K562 (cell line): ENCODE measurements around the gene EPHB3.

Experiments
- ELF4 ChIP-seq: fragments of 450-650 bp; formaldehyde crosslinking; IDR thresholded peaks from 2 replicates; pipeline ENCODE4 v1.4.0; 2022; ENCODE audit warnings: missing genetic modification characterization
- HDAC2 ChIP-seq: fragments of 450-650 bp; IDR thresholded peaks from 2 replicates; pipeline ENCODE4 v1.6.1; 2016; ENCODE audit warnings: mild to moderate bottlenecking
- POLR2A ChIP-seq: fragments of 450-650 bp; conservative IDR thresholded peaks from 2 replicates; pipeline ENCODE4 v1.6.1; 2016
- ZBTB7A ChIP-seq: IDR thresholded peaks from 2 replicates; pipeline ENCODE4 v1.6.1; 2011; ENCODE audit warnings: low read depth, mild to moderate bottlenecking, low read length, moderate library complexity, borderline replicate concordance; ENCODE audit not compliant: control insufficient read depth
- ZNF274 ChIP-seq: IDR thresholded peaks from 2 replicates; pipeline ENCODE4 v1.6.1; 2011; ENCODE audit warnings: low read depth, mild to moderate bottlenecking, low read length, moderate library complexity, borderline replicate concordance
- ZNF583 ChIP-seq: fragments of 250-450 bp; sonication (Bioruptor Pico); IDR thresholded peaks from 2 replicates; pipeline ENCODE4 v1.4.0; 2020
- TF ChIP-seq, protein P1 (sequence below): fragments of 200-600 bp; sonication (generic); IDR thresholded peaks from one replicate; pipeline ENCODE4 v1.6.1; 2012; ENCODE audit warnings: mild to moderate bottlenecking, low read depth, low read length, inconsistent platforms
- TF ChIP-seq, protein P2 (sequence below): IDR thresholded peaks from 2 replicates; pipeline ENCODE4 v1.6.1; 2016; ENCODE audit warnings: missing genetic modification characterization, missing compliant biosample characterization
- TF ChIP-seq, protein P3 (sequence below): fragments of 250-450 bp; sonication (Bioruptor Pico); IDR thresholded peaks from 2 replicates; pipeline ENCODE4 v1.9.0; 2021; ENCODE audit warnings: mild to moderate bottlenecking
- TF ChIP-seq, protein P4 (sequence below), 3 experiments: IDR thresholded peaks in 2 of 3; conservative IDR thresholded peaks in 1 of 3; 2 replicates each; pipeline ENCODE4 v1.5.1; 2011 to 2012; ENCODE audit warnings: low read length in 3 of 3, mild to moderate bottlenecking in 3 of 3, control low read depth in 2 of 3, improper control_type of control experiment in 1 of 3, inconsistent platforms in 1 of 3, low read depth in 1 of 3, mixed read lengths in 1 of 3, moderate library complexity in 1 of 3; ENCODE audit not compliant: insufficient read depth in 2 of 3
- TF ChIP-seq, protein P5 (sequence below): fragments of 450-650 bp; formaldehyde crosslinking; IDR thresholded peaks from 2 replicates; pipeline ENCODE4 v1.4.0; 2022; ENCODE audit warnings: missing genetic modification characterization

DNA sequence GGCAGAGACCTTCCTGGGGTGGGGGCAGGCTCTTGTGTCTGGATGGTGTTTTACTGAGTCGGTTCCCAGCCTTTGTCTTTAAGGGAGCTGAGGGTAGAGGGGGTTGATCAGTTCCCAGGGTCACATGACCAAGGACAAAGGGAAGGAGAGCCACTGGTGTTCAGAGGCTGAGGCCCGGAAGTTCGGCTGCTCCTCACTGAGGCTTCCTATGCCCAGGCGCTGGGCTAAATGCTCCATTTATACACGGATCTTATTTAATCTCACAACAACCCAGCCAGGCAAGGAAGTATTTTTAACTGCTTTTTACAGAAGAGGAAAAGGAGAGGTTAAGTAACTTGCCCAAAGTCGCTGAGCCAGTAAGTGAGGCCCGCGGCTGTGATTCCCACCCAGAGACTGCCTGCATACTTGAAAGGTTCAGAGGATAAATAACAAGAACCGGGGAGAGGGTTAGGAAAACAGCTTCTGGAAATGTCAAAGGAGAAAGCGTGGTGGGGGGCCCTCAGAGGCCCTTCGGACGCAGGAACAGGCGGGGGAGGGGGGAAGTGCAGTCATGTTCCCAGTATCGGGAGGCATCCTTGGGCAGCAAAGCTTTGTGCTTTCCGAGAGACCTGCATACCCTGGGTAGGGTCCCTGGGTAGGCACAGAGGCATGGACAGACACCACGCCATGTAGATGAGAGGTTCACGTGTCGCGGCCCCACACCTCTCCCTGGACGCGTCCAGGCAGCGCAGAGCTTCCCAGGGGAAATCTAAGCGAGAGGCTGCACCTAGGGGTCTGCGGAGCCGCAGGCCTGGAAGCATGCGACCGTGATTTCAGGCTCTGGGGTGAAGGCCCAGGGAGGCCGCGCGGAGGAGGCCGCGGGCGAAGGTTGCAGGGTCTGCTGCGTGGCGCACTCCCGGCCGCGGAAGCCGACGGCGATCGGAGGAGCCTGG, 21.3 kb downstream of the EPHB3 start:
- TF ChIP-seq, protein P1, sequence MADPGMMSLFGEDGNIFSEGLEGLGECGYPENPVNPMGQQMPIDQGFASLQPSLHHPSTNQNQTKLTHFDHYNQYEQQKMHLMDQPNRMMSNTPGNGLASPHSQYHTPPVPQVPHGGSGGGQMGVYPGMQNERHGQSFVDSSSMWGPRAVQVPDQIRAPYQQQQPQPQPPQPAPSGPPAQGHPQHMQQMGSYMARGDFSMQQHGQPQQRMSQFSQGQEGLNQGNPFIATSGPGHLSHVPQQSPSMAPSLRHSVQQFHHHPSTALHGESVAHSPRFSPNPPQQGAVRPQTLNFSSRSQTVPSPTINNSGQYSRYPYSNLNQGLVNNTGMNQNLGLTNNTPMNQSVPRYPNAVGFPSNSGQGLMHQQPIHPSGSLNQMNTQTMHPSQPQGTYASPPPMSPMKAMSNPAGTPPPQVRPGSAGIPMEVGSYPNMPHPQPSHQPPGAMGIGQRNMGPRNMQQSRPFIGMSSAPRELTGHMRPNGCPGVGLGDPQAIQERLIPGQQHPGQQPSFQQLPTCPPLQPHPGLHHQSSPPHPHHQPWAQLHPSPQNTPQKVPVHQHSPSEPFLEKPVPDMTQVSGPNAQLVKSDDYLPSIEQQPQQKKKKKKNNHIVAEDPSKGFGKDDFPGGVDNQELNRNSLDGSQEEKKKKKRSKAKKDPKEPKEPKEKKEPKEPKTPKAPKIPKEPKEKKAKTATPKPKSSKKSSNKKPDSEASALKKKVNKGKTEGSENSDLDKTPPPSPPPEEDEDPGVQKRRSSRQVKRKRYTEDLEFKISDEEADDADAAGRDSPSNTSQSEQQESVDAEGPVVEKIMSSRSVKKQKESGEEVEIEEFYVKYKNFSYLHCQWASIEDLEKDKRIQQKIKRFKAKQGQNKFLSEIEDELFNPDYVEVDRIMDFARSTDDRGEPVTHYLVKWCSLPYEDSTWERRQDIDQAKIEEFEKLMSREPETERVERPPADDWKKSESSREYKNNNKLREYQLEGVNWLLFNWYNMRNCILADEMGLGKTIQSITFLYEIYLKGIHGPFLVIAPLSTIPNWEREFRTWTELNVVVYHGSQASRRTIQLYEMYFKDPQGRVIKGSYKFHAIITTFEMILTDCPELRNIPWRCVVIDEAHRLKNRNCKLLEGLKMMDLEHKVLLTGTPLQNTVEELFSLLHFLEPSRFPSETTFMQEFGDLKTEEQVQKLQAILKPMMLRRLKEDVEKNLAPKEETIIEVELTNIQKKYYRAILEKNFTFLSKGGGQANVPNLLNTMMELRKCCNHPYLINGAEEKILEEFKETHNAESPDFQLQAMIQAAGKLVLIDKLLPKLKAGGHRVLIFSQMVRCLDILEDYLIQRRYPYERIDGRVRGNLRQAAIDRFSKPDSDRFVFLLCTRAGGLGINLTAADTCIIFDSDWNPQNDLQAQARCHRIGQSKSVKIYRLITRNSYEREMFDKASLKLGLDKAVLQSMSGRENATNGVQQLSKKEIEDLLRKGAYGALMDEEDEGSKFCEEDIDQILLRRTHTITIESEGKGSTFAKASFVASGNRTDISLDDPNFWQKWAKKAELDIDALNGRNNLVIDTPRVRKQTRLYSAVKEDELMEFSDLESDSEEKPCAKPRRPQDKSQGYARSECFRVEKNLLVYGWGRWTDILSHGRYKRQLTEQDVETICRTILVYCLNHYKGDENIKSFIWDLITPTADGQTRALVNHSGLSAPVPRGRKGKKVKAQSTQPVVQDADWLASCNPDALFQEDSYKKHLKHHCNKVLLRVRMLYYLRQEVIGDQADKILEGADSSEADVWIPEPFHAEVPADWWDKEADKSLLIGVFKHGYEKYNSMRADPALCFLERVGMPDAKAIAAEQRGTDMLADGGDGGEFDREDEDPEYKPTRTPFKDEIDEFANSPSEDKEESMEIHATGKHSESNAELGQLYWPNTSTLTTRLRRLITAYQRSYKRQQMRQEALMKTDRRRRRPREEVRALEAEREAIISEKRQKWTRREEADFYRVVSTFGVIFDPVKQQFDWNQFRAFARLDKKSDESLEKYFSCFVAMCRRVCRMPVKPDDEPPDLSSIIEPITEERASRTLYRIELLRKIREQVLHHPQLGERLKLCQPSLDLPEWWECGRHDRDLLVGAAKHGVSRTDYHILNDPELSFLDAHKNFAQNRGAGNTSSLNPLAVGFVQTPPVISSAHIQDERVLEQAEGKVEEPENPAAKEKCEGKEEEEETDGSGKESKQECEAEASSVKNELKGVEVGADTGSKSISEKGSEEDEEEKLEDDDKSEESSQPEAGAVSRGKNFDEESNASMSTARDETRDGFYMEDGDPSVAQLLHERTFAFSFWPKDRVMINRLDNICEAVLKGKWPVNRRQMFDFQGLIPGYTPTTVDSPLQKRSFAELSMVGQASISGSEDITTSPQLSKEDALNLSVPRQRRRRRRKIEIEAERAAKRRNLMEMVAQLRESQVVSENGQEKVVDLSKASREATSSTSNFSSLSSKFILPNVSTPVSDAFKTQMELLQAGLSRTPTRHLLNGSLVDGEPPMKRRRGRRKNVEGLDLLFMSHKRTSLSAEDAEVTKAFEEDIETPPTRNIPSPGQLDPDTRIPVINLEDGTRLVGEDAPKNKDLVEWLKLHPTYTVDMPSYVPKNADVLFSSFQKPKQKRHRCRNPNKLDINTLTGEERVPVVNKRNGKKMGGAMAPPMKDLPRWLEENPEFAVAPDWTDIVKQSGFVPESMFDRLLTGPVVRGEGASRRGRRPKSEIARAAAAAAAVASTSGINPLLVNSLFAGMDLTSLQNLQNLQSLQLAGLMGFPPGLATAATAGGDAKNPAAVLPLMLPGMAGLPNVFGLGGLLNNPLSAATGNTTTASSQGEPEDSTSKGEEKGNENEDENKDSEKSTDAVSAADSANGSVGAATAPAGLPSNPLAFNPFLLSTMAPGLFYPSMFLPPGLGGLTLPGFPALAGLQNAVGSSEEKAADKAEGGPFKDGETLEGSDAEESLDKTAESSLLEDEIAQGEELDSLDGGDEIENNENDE, result no peak
- TF ChIP-seq, protein P2, sequence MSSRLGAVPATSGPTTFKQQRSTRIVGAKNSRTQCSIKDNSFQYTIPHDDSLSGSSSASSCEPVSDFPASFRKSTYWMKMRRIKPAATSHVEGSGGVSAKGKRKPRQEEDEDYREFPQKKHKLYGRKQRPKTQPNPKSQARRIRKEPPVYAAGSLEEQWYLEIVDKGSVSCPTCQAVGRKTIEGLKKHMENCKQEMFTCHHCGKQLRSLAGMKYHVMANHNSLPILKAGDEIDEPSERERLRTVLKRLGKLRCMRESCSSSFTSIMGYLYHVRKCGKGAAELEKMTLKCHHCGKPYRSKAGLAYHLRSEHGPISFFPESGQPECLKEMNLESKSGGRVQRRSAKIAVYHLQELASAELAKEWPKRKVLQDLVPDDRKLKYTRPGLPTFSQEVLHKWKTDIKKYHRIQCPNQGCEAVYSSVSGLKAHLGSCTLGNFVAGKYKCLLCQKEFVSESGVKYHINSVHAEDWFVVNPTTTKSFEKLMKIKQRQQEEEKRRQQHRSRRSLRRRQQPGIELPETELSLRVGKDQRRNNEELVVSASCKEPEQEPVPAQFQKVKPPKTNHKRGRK (tag), result no peak
- TF ChIP-seq, protein P3, sequence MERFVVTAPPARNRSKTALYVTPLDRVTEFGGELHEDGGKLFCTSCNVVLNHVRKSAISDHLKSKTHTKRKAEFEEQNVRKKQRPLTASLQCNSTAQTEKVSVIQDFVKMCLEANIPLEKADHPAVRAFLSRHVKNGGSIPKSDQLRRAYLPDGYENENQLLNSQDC (CRISPR knock-in tag), result no peak
- TF ChIP-seq, protein P4, sequence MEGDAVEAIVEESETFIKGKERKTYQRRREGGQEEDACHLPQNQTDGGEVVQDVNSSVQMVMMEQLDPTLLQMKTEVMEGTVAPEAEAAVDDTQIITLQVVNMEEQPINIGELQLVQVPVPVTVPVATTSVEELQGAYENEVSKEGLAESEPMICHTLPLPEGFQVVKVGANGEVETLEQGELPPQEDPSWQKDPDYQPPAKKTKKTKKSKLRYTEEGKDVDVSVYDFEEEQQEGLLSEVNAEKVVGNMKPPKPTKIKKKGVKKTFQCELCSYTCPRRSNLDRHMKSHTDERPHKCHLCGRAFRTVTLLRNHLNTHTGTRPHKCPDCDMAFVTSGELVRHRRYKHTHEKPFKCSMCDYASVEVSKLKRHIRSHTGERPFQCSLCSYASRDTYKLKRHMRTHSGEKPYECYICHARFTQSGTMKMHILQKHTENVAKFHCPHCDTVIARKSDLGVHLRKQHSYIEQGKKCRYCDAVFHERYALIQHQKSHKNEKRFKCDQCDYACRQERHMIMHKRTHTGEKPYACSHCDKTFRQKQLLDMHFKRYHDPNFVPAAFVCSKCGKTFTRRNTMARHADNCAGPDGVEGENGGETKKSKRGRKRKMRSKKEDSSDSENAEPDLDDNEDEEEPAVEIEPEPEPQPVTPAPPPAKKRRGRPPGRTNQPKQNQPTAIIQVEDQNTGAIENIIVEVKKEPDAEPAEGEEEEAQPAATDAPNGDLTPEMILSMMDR (IDR thresholded peaks at IDR 0.05 in 2 of 3, conservative IDR thresholded peaks at IDR 0.05 in 1 of 3; ENCODE audit: insufficient read depth in 2 of 3, low read depth in 1 of 3, low read length in 3 of 3), result no peak
- TF ChIP-seq, protein P5, sequence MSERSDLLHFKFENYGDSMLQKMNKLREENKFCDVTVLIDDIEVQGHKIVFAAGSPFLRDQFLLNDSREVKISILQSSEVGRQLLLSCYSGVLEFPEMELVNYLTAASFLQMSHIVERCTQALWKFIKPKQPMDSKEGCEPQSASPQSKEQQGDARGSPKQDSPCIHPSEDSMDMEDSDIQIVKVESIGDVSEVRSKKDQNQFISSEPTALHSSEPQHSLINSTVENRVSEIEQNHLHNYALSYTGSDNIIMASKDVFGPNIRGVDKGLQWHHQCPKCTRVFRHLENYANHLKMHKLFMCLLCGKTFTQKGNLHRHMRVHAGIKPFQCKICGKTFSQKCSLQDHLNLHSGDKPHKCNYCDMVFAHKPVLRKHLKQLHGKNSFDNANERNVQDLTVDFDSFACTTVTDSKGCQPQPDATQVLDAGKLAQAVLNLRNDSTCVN (CRISPR knock-in tag), result no peak
- TF ChIP-seq HDAC2 (no peak), ZNF583 (CRISPR knock-in tag) (no peak), ZBTB7A (no peak), ZNF274 (no peak), ELF4 (CRISPR knock-in tag) (no peak), POLR2A (no peak)
